K562 (cell line): ENCODE results near the gene QPCT. TPM values are rescaled to one million over a fixed set of nuclear protein-coding genes. Genes with fewer than 3 reads are reported as not detected.

Experiments
- CHD1 ChIP-seq: fragments of 200-600 bp; sonication (generic); IDR thresholded peaks from one replicate; pipeline ENCODE4 v1.6.1; 2012; ENCODE audit warnings: mild to moderate bottlenecking, moderate library complexity, low read length, inconsistent platforms
- ZNF407 ChIP-seq: fragments of 450-650 bp; IDR thresholded peaks from 2 replicates; pipeline ENCODE4 v1.6.1; 2016; ENCODE audit warnings: low read depth
- ZNF655 ChIP-seq: fragments of 250-450 bp; sonication (Bioruptor Pico); IDR thresholded peaks from 2 replicates; pipeline ENCODE4 v1.5.0; 2021
- polyA plus RNA-seq, 8 experiments: library from polyadenylated mRNA; depleted of rRNA in 4 of 8; stranded (reverse) in 5 of 8; unstranded in 3 of 8; fragments of >200 nt; fragmentation: Nextera tagmentation in 2 of 8; fragmentation: Illumina TruSeq in 1 of 8; extraction: Ambion mirVana in 2 of 8; extraction: Trizol in 1 of 8; gene quantifications; 2 replicates each; pipeline versions ENCODE4 v1.2.1 to v1.2.3, GENCODE V29; 2011 to 2014; ENCODE audit warnings: inconsistent platforms in 1 of 8, missing spikeins in 1 of 8
- total RNA-seq, 7 experiments: library from RNA; depleted of rRNA in 6 of 7; stranded (reverse); fragments of >200 nt in 6 of 7; fragmentation: Illumina TruSeq in 2 of 7; extraction: Trizol in 2 of 7; gene quantifications; 2 replicates each; pipeline versions ENCODE4 v1.2.1 to v1.2.3, GENCODE V29; 2011 to 2021; ENCODE audit warnings: low replicate concordance in 1 of 7

The QPCT gene
- total and polyA plus RNA-seq, 9 of the 15 experiments (the other 6 are each of a cell fraction or from before 2014, with no cell fraction given) = 0.07 TPM; not detected in 8

GRCh38 chr2:37388074-37388473 lies 43.6 kb downstream of the QPCT start (continued):
- no peak for TF ChIP-seq ZNF407
- TF ChIP-seq CHD1 = no peak
- no peak for TF ChIP-seq ZNF655
